Measurements from ENCODE around the gene BCAS3. TPM values are rescaled to one million over a fixed set of nuclear protein-coding genes. Genes with fewer than 3 reads are reported as not detected.

BCAS3 gene
- total RNA-seq, 2 experiments from 2014 or later = 20.1 to 31.8 TPM

DNA sequence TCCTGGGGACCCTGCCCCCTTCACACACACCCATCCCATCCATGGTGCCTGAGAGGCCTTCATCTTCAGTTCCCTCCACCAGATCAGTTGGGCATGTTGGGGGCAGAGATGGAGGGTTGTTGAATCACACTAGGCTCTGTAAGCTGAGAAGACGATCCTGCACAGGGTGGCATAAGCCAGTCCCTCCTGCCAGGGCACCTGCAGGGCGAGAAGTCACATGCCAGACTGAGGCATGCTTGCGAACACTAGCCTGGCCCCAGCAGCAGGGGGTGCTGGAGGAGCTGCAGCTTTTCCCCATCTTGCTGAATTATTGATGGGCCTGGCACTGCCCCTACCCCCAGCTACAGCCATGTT lies 715.9 kb downstream of the BCAS3 start:
- intact Hi-C loops (cut with DNase I, micrococcal nuclease) = no loop called here
- ChIA-PET POLR2A (no interaction called here), CTCF (no interaction called here)
- no peak overlapping the region for H3K27ac ChIP-seq (ENCODE audit: low read depth in 1 of 2, low read length in 2 of 2)
- no peak overlapping the region for H3K4me3 Mint-ChIP-seq
- peaks cover 29% of the 10 kb centered on the region for H3K4me1 ChIP-seq (ENCODE audit: insufficient read depth, low read length)
- peaks cover 25 to 35% of the 10 kb centered on the region in 2 experiments for H3K27me3 ChIP-seq (ENCODE audit: control insufficient read depth in 1 of 2, insufficient read depth in 2 of 2, low read length in 2 of 2)
- no peaks in the 10 kb centered on the region for H3K36me3 ChIP-seq (ENCODE audit: insufficient read depth, low read length)
- H3K36me3 Mint-ChIP-seq (ENCODE audit: low read depth) = no peaks in the 10 kb centered on the region
- H3K4me3 ChIP-seq (ENCODE audit: low read length) = no peak overlapping the region
- H3K27ac Mint-ChIP-seq = no peak overlapping the region
- no peaks in the 10 kb centered on the region for H3K9me3 Mint-ChIP-seq
- peaks cover 10% of the 10 kb centered on the region for H3K4me1 Mint-ChIP-seq (ENCODE audit: low read depth)
- H3K9me3 ChIP-seq (ENCODE audit: control insufficient read depth in 1 of 2, insufficient read depth in 1 of 2, low read length in 2 of 2) = peaks cover 0 to 30% of the 10 kb centered on the region in 2 experiments
- no peak for TF ChIP-seq CTCF (IDR thresholded peaks at IDR 0.05)
- ATAC-seq (ENCODE audit: poor library complexity) = no peak
- peak in 1 of 14 experiments; percentile 25 for DNase-seq
- H3K27me3 Mint-ChIP-seq = peaks cover 54% of the 10 kb centered on the region

- Mint-ChIP-seq H3K36me3 (ENCODE audit: low read depth) (no peaks in the 10 kb centered on the region), H3K27me3 (peaks cover 58% of the 10 kb centered on the region), H3K4me1 (ENCODE audit: low read depth) (peaks cover 12% of the 10 kb centered on the region), H3K4me3 (no peak overlapping the region), H3K27ac (no peak overlapping the region), H3K9me3 (no peaks in the 10 kb centered on the region)
- DNase-seq (peak in 1 of 14 experiments; percentile 9), ATAC-seq (ENCODE audit: poor library complexity) (no peak)
- ChIA-PET CTCF (no interaction called here), POLR2A (no interaction called here)
- H3K27ac ChIP-seq (ENCODE audit: low read depth in 1 of 2, low read length in 2 of 2) = no peak overlapping the region
- H3K4me3 ChIP-seq (ENCODE audit: low read length) = no peak overlapping the region
- peaks cover 34% of the 10 kb centered on the region for H3K4me1 ChIP-seq (ENCODE audit: insufficient read depth, low read length)
- intact Hi-C loops (cut with DNase I, micrococcal nuclease) = no loop called here
- peaks cover 0 to 33% of the 10 kb centered on the region in 2 experiments for H3K9me3 ChIP-seq (ENCODE audit: control insufficient read depth in 1 of 2, insufficient read depth in 1 of 2, low read length in 2 of 2)
- no peaks in the 10 kb centered on the region for H3K36me3 ChIP-seq (ENCODE audit: insufficient read depth, low read length)
- no peak for TF ChIP-seq CTCF (IDR thresholded peaks at IDR 0.05)
- H3K27me3 ChIP-seq (ENCODE audit: control insufficient read depth in 1 of 2, insufficient read depth in 2 of 2, low read length in 2 of 2) = peaks cover 29 to 40% of the 10 kb centered on the region in 2 experiments
Observed at GRCh38 chr17:61393904-61394629, 716.4 kb downstream of the BCAS3 start.

DNA sequence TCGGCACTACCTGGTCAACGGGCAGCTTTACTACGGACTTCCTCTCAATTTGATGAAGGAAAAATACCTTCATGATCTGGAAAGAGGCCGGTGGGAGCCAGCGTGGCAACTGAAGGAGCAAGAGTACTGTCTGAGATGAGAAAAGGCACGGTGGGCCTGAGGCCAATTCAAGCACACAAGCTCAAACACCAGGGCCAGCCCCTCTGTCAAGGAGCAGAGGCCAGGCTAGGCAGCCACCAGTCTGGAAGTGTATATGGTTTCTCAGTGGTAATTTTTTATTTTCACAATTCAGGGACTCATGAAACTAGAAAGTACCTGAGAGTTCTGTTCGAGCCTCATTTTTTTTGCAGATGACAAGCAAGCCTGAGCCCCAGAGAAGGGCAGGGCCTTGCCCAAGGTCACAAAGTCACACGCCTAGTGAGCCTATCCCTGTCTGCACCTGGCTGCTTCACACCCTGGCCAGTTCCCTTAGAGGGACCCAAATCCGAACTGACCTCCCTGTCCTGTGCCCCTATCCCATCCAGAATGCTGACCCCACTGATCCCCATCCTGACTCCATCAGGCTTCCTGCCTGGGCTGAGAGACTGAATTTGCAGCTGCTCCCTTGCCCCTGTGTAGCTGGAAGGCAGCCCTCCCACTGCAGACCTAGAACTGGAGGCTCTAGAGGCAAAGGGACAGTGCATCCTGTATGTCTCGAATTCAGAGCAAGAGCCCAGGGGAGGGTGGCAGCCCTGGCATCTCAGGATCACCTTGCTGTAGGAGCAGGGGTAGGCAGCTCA lies 717.2 kb downstream of the BCAS3 start:
- Histone ChIP-seq H3K4me1 (ENCODE audit: insufficient read depth, low read length) (peaks cover 35% of the 10 kb centered on the region), H3K27me3 (ENCODE audit: control insufficient read depth in 1 of 2, insufficient read depth in 2 of 2, low read length in 2 of 2) (peaks cover 31 to 43% of the 10 kb centered on the region in 2 experiments), H3K27ac (ENCODE audit: low read depth in 1 of 2, low read length in 2 of 2) (no peak overlapping the region), H3K9me3 (ENCODE audit: control insufficient read depth in 1 of 2, insufficient read depth in 1 of 2, low read length in 2 of 2) (peaks cover 0 to 32% of the 10 kb centered on the region in 2 experiments), H3K36me3 (ENCODE audit: insufficient read depth, low read length) (no peaks in the 10 kb centered on the region), H3K4me3 (ENCODE audit: low read length) (no peak overlapping the region)
- intact Hi-C loops (cut with DNase I, micrococcal nuclease) = no loop called here
- Mint-ChIP-seq H3K9me3 (no peaks in the 10 kb centered on the region), H3K36me3 (ENCODE audit: low read depth) (no peaks in the 10 kb centered on the region), H3K4me1 (ENCODE audit: low read depth) (peaks cover 12% of the 10 kb centered on the region), H3K4me3 (peak overlapping the region; percentile 15), H3K27ac (no peak overlapping the region), H3K27me3 (peaks cover 58% of the 10 kb centered on the region)
- ATAC-seq (ENCODE audit: poor library complexity) (no peak), DNase-seq (peak in 1 of 14 experiments; percentile 4)
- ChIA-PET POLR2A (no interaction called here), CTCF (no interaction called here)
- TF ChIP-seq CTCF (IDR thresholded peaks at IDR 0.05) = no peak
